RWPE1 (cell line): ENCODE measurements around the gene RPS19BP1.

Source experiments
- CTCF ChIA-PET: fragments of 350-600 bp; sonication (Branson Sonifier 250); formaldehyde crosslinking; extraction: SDS; loops from one replicate; lab custom pipeline; 2021; lab: Yijun Ruan, JAX
- POLR2A ChIA-PET: fragments of 400-600 bp; formaldehyde crosslinking; extraction: SDS; loops from one replicate; lab custom pipeline; 2020; ENCODE audit warnings: antibody characterized with exemption; ENCODE audit not compliant: low non-redundant PET; lab: Yijun Ruan, JAX
- DNase-seq: peaks from one replicate; pipeline ENCODE4 v3.0.0; 2012; ENCODE audit warnings: low spot score
- H3K27ac ChIP-seq: fragments of 450-650 bp; 2 replicates; pipeline ENCODE4 v1.5.1; 2017
- TF ChIP-seq, protein P1 (sequence below): fragments of 450-650 bp; conservative IDR thresholded peaks from 2 replicates; pipeline ENCODE4 v1.5.1; 2017; ENCODE audit warnings: low read depth, mild to moderate bottlenecking

Gene RPS19BP1

DNA sequence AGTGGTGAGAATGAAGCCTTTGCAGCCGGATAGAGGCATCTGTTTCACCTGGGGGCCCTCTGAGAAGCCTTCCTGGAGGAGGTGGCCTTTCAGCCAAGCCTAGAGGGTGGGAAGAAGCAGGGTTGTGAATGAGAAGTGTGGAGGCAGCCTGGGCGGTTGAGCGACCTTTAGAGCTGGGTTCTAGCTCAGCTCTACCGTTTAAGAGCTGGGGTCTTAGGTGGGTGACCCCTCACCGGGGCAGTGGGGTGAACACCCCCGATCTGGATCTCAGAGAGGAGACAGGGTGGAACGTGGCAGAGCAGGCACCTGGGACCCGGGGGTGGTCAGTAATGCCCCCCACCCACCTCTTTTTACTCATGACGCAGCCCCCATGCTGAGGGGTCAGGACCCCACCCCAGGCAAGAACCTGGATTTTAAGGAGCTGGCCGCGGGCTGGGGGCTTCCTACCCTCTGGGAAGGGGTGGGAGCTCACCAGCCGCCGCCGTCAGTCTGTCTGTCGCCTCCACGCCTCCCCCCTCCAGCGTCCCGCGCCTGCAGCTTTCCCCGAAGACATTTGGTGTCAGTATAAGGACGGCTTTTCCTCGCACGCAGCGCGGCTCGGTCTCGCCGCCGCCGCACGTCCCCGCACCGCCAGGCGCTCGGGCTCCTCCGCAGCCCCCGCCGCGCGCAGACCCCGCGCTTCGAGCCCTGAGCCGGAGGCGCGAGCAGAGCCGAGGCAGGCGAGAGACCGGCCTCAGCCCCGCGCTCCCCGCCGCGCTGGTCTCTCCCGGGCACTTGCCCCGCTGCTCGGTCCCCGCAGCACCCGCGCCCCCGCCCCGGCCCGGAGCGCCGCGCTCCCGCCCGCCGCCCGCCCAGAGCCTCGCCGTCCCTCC is 24.7 kb upstream of the RPS19BP1 start:
- TF ChIP-seq, protein P1, sequence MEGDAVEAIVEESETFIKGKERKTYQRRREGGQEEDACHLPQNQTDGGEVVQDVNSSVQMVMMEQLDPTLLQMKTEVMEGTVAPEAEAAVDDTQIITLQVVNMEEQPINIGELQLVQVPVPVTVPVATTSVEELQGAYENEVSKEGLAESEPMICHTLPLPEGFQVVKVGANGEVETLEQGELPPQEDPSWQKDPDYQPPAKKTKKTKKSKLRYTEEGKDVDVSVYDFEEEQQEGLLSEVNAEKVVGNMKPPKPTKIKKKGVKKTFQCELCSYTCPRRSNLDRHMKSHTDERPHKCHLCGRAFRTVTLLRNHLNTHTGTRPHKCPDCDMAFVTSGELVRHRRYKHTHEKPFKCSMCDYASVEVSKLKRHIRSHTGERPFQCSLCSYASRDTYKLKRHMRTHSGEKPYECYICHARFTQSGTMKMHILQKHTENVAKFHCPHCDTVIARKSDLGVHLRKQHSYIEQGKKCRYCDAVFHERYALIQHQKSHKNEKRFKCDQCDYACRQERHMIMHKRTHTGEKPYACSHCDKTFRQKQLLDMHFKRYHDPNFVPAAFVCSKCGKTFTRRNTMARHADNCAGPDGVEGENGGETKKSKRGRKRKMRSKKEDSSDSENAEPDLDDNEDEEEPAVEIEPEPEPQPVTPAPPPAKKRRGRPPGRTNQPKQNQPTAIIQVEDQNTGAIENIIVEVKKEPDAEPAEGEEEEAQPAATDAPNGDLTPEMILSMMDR, result no peak
- ChIA-PET CTCF (interaction anchor here (0.6 to 1.1 kb wide), 4 partner anchors 88 to 486 kb away, joined by 3 to 8 read pairs (median 3); no protein-coding TSS in a partner anchor), POLR2A (no interaction called here)
- no peak overlapping the region for H3K27ac ChIP-seq
- no peak for DNase-seq

DNA sequence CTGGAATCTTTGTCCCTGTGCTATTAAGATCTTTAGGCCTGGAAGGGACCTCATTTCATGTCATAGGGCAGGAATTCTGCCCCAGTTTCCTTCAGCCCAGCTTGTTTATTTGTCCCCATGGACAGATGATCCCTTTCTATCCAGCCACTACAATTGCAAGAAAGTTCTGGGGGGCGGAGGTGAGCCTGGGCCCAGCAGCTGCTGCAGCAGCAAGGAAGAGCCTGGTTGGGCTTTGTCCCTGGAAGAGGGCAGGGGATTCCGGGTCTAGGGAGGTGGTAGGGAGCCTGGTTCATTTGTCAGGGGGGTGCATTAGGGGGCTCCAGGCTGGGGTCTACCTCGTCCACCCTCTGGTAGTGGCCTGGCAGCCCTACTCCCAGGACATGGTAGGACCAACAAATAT is 21.6 kb upstream of the RPS19BP1 start:
- ChIA-PET POLR2A (no interaction called here), CTCF (no interaction called here)
- no peak overlapping the region for H3K27ac ChIP-seq
- no peak for DNase-seq
- TF ChIP-seq, protein P1, result no peak

DNA sequence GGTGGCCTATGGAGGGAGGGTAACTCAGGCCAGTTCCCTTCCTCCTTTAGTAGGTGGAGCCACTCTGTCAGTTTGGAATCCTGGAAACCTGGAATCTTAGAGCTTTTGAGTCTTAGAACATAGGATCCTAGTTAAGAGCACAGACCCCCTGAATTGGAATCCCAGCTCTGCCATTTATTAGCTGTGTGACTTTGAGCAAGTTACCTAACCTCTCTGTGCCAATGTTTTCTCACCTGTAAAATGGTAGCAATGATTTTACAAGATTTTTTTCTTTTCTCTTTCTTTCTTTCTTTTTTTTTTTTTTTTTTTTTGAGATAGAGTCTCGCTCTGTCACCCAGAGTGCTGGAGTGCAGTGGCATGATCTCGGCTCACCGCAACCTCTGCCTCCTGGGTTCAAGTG is 20.9 kb upstream of the RPS19BP1 start:
- CTCF ChIA-PET, result no interaction called here
- TF ChIP-seq, protein P1, result no peak
- no peak for DNase-seq
- H3K27ac ChIP-seq, result no peak overlapping the region
- POLR2A ChIA-PET, result no interaction called here

DNA sequence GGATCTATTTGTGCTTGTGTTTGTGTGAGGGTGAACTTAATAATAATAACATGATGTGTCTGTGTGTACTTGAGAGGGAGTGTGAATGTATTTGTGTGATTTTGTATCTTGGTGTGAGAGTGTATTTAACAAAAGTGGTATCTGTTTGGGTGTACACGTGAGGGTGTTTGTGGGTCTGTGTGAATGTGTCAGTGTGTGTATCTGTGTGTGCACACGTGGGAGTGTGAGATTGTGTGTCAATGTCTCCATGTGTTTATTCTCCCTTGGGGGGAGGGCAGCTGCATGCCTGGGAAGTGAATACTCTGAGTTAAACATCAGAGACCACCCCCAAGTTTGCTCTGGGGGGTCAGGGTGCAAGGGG is 15.0 kb upstream of the RPS19BP1 start:
- DNase-seq, result no peak
- TF ChIP-seq, protein P1, result no peak
- ChIA-PET POLR2A (no interaction called here), CTCF (no interaction called here)
- no peak overlapping the region for H3K27ac ChIP-seq

DNA sequence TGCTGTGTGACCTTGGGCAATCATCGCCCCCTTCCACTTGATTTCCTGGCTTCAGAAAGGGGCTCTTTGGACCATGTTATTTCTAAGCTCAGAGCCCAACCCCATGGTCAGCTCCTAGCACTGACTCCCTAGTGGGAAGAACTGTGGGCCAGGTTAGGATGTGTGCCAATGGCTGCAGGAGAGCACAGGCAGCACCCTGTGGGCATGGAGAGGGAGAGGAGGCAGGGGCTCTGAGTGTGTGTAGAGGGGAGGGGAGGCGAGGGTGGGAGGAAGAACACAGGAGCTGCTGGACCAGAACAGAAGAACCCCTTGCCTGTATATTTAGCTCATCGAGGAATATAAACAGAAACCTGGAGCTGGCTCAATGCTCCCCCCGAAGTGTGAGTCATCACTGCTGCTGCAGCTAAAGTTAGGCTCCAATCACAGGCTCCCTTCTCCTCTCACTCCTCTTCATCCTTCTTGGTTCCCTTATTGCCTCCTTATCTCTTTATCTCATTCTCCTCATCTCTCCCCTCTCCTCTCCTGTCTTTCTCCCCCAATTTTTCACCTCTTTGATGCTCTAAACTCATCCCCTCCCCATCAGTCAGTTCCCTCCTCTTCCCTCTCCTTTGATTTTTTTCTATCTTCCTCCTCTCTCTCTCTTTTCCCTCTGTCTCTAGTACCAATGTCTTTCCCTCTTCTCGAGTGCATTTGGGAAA is 14.5 kb upstream of the RPS19BP1 start:
- ChIA-PET CTCF (no interaction called here), POLR2A (no interaction called here)

More for the DNA sequence above, 14.5 kb upstream of the RPS19BP1 start:
- no peak for DNase-seq
- TF ChIP-seq, protein P1, result no peak
- H3K27ac ChIP-seq, result no peak overlapping the region
